Measurements from ENCODE around the gene STAT5A. TPM values are rescaled to one million over a fixed set of nuclear protein-coding genes. Genes with fewer than 3 reads are reported as not detected.
"Not testable (repeated sequence)": the region's sequence is repeated elsewhere in the genome, so short reads cannot be mapped to it uniquely, and the experiment has no call there.

Gene STAT5A
- total RNA-seq, 4 donors from 2014 or later, result 30.7 to 69.2 (median 33.9) TPM

GRCh38 chr17:42252597-42253550 is 35.4 kb upstream of the STAT5A start:
- TF ChIP-seq POLR2A (IDR thresholded peaks at IDR 0.05) (no peak), CTCF (IDR thresholded peaks at IDR 0.05) (no peak)
- no peaks in the 10 kb centered on the region for H3K36me3 ChIP-seq
- DNase-seq, result no peak
- H3K4me1 ChIP-seq, result no peaks in the 10 kb centered on the region
- no peaks in the 10 kb centered on the region for H3K9me3 ChIP-seq
- no peak overlapping the region for H3K4me3 ChIP-seq
- H3K27me3 ChIP-seq, result no peaks in the 10 kb centered on the region
- H3K27ac ChIP-seq, result peak overlapping the region; percentile 16 to 46
- intact Hi-C loops (cut with DNase I; ENCODE audit: low total_unique reads), result no loop called here

GRCh38 chr17:42253578-42253977 is 34.7 kb upstream of the STAT5A start:
- Histone ChIP-seq H3K4me1 (no peaks in the 10 kb centered on the region), H3K36me3 (no peaks in the 10 kb centered on the region), H3K27me3 (no peaks in the 10 kb centered on the region), H3K9me3 (no peaks in the 10 kb centered on the region), H3K27ac (peak overlapping the region in 1 of 2 donors; percentile 46), H3K4me3 (no peak overlapping the region)
- intact Hi-C loops (cut with DNase I; ENCODE audit: low total_unique reads), result no loop called here
- no peak for DNase-seq
- no peak for TF ChIP-seq CTCF (IDR thresholded peaks at IDR 0.05)
- no peak for TF ChIP-seq POLR2A (IDR thresholded peaks at IDR 0.05)

GRCh38 chr17:42255445-42255844 is 32.9 kb upstream of the STAT5A start:
- intact Hi-C loops (cut with DNase I; ENCODE audit: low total_unique reads), result no loop called here
- Histone ChIP-seq H3K36me3 (no peaks in the 10 kb centered on the region), H3K4me1 (no peaks in the 10 kb centered on the region), H3K9me3 (no peaks in the 10 kb centered on the region), H3K4me3 (no peak overlapping the region), H3K27ac (peak overlapping the region in 1 of 2 donors; percentile 6), H3K27me3 (no peaks in the 10 kb centered on the region)
- no peak for TF ChIP-seq CTCF (IDR thresholded peaks at IDR 0.05)
- TF ChIP-seq POLR2A (IDR thresholded peaks at IDR 0.05), result no peak
- DNase-seq, result no peak

GRCh38 chr17:42260318-42260717 is 28.0 kb upstream of the STAT5A start:
- Histone ChIP-seq H3K4me3 (no peak overlapping the region), H3K9me3 (no peaks in the 10 kb centered on the region), H3K27ac (no peak overlapping the region), H3K36me3 (no peaks in the 10 kb centered on the region), H3K4me1 (no peaks in the 10 kb centered on the region), H3K27me3 (no peaks in the 10 kb centered on the region)
- no peak for DNase-seq
- TF ChIP-seq POLR2A (IDR thresholded peaks at IDR 0.05) (no peak), CTCF (IDR thresholded peaks at IDR 0.05) (no peak)
- intact Hi-C loops (cut with DNase I; ENCODE audit: low total_unique reads), result no loop called here

GRCh38 chr17:42264366-42264765 is 23.9 kb upstream of the STAT5A start:
- H3K9me3 ChIP-seq; H3K27me3 ChIP-seq; H3K4me3 ChIP-seq; H3K36me3 ChIP-seq; DNase-seq; H3K4me1 ChIP-seq; intact Hi-C loops (cut with DNase I; ENCODE audit: low total_unique reads); H3K27ac ChIP-seq: not testable (repeated sequence)

All from uterus (tissue), 4 donors.